HG03064 (cell line): Measurements from ENCODE around the gene POLR2L.
A peak's percentile ranks its signal among the peaks of the same experiment; 100 is the strongest.

Source experiments
- ATAC-seq: cut with Tn5 transposase; IDR thresholded peaks from one replicate; pipeline ENCODE4 v1.9.1; 2021; ENCODE audit warnings: low read depth; ENCODE audit not compliant: unreplicated experiment

Gene POLR2L

DNA sequence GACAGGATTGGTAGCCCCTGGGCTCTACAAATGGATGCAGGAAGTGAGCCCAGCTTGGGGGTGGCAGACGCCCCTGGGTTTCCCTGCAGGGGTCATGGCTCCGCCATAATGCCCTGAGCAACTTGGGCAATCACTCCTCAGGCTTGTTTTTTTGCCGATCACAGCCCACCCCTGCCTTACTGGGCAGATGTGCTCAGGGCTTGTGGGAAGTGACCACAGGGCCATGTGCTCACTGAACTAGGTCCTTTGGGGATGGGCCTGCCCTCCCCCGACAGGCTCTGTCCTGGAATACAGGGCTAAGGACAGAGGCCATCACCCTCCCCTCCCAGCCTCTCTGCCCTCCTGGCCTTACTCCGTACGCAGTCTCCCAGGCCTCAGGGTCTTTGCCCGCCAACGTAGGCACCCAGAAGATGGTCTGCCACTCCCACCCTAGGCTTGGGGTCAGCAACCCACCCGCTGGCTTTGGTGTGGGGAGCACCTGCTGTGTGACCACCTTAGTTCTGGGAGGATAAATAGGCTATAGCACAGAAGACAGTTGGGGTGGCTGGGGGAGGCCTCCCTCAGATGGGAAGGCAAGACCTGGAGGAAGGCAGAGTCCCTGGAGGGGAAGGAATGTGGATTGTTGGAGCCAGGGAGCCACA lies 28.8 kb downstream of the POLR2L start:
- no peak for ATAC-seq

DNA sequence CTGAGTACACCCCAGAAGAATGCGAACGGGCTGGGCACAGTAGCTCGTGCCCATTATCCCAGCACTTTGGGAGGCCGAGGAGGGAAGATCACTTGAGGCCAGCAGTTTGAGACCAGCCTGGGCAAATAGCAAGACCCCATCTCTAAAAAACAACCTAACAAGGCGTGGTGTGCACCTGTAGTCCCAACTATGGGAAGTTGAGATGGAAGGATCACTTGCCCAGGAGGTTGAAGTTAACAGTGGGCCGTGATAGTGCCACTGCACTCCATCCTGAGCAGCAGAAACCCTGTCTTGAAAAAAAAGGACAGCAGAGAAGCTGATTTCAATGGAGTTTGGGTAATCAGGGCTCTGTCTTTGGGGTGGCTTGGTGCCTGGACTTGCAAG lies 29.3 kb downstream of the POLR2L start:
- ATAC-seq: no peak

DNA sequence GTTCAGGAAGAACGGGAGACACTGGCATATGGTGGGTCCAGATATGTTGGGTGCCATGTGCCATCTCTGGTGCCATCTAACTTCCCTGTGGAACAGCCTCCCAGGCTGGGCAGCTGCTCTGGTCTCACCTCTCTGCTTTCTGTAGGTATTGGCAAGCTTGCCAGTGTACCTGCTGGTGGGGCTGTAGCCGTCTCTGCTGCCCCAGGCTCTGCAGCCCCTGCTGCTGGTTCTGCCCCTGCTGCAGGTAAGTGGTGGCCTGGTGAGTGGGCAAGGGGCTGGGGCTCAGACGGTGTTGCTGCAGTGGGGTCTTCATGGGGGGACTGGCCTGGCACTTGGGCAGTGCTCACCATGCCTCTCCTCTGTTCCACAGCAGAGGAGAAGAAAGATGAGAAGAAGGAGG lies 29.9 kb downstream of the POLR2L start:
- no peak for ATAC-seq

GRCh38 chr11:811446-812245 lies 30.7 kb downstream of the POLR2L start:
- ATAC-seq: no peak

DNA sequence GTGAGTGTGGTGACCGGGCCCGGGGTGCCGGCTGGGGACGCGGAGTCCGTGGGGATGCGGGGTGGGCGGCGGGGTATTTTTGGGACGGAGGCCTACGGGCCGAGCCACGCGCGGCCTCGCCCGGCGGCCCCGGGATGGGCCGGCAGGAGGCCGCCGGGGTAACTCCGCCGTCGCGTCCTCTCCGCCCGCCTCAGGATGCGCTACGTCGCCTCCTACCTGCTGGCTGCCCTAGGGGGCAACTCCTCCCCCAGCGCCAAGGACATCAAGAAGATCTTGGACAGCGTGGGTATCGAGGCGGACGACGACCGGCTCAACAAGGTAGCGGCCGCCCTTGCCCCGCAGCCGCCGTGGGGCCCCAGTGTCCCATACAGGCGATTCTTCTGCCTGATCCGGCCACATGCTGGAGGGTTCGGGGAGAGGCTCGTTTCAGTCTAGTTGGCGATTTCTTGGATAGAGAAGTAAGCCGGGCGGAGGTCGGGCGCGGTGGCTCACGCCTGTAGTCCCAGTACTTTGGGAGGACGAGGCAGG lies 32.2 kb downstream of the POLR2L start:
- ATAC-seq: peak; percentile 14

GRCh38 chr11:809287-810039 lies 32.9 kb downstream of the POLR2L start, which contains the start of gene RPLP2:
Gene RPLP2, plus strand, starts transcription at chr11:809967. Its CDS starts 268 bp downstream, at chr11:810235.
- ATAC-seq: peak; percentile 64

- ATAC-seq: no peak
Observed at GRCh38 chr11:808427-809286, 33.7 kb downstream of the POLR2L start.

DNA sequence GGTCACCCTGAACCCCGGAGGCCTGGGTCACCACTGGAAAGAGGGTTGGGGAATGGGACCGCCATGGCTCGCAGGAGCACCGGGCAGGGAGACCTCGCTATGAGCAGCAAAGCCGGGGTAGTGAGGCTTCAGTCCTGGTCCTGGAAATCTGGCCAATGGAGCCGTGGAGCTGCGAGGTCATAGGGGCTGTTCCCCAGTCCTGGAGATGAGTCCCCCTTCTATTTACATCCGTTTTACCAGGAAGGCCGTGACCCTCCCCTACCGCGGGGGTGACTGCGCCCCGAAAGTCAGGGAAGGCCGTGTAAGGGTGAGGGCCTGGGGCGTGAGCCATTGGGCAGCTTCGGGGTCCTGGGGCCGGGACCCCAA lies 37.7 kb downstream of the POLR2L start:
- ATAC-seq: no peak

DNA sequence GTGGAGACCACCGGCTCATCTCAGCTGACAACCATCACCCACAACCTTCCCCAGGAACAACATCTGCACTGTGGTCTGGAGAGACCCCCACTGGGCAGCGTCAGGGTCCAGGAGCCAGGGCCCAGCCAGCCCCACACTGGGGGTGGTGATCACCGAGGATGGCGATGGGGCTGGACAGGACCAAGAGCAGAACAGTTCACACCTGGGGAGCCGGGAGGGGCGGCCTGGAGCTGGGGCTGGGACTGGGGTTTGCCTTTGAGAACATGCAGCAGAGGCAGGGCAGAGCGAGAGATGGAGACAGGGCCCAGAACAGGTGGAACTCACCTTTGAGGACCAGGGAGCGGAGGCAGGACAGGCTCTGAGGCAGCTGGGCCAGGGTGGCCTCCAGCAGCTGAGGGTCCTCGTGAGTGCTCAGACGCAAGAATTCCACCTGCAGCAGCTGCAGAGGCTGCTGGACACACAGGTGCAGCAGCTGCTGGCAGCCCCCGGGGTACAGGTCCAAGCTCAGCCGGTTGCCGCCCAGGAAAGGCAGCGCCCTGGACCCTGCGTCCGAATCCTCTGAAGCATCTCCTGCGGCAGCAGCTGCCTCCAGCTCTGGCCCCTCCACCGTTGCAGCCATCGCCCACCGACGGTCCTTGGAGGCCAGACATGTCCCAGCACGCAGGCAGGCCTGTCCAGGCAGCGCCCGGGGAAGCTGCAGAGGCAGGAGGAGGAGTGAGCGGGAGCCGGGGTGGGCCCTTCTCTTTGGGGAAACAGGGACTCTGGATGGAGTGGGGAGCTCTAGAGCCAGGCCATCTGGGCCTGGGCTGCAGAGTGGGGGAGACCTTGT lies 38.3 kb downstream of the POLR2L start:
- ATAC-seq: no peak

GRCh38 chr11:803467-803742 lies 38.9 kb downstream of the POLR2L start:
- ATAC-seq: no peak

DNA sequence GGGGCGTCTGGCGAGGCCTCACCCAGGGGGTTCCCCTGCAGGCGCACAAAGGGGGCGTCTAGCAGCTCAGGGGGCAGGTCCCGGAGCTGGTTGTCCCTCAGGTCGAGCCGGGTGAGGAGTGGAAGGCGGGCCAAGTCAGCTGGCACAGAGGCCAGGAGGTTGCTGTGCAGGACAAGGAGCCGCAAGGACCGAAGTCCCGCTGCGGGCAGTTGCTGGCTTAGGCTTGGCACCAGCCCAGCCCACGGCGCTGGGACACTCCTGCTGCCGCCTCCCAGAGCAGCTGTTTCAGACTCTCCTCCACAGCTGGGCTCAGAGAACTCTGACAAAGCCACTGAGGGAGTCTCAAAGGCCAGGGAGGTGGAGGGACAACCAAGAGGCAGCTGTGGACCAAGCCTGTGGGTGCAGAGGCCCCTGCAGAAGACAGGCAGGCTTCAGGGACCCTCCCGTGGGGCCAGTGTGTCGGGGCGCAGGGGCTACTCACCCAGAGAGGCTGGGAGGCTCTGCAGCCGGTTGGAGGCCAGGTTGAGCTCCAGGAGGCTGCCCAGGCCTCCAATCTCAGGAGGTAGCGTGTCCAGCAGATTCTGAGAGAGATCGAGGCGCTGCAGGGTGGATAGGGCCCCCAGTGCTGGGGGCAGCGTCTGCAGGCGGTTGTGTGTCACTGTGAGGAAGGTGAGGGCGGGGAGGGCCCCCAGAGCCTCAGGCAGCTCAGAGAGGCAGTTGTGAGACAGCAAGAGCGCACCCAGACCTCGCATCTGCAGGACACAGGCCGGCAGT lies 39.4 kb downstream of the POLR2L start:
- ATAC-seq: no peak

GRCh38 chr11:802018-802617 lies 40.2 kb downstream of the POLR2L start:
- ATAC-seq: no peak

- ATAC-seq: no peak
Observed at GRCh38 chr11:801097-801780, 41.1 kb downstream of the POLR2L start.

- no peak for ATAC-seq
Observed at GRCh38 chr11:800473-800872, 41.9 kb downstream of the POLR2L start.

- no peak for ATAC-seq
Observed at GRCh38 chr11:799641-800316, 42.5 kb downstream of the POLR2L start.

DNA sequence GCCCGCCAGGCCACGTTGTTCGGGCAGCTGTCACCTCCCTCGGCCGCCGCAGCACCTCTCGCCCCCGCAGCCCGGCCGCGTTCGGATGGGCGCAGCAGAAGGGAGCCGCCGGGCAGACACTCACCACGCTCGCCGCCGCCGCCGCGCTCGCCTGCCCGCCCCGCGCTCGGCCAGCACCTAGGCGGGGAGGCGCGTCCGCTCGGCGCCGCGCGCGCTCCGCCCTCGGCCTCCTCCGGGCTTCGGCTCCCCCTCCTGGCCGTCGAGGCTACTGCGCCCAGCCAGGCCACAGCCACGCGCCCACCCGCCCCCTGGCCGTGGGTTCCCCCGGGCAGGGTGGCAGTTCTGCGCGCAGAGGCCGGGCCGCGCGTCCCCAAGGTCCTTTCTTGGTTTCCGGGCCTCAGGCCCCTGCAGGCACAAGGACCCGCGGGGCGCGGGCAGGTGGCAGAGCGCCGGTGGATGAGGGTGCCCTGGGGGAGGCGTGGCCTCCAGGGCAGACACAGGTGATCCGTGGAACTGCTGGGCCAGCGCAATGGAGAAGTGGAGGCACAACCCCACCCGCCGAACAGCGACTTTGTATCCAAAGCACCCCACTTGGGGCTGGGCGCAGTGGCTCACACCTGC lies 44.1 kb downstream of the POLR2L start, which contains the start of gene SLC25A22:
SLC25A22 (minus strand) TSS at position 189 of the 621 bp plus-strand sequence. CDS start 3,275 bp downstream, outside the sequence.
- ATAC-seq: peak; percentile 47
